AG09319 (cell line): ENCODE measurements around the gene CCDC112.

ENCODE experiments used
- DNase-seq: peaks from one replicate; pipeline ENCODE4 v3.0.0-alpha.2; 2010; ENCODE audit warnings: low read depth; ENCODE audit errors: extremely low read depth
- CTCF ChIP-seq: IDR thresholded peaks from 2 replicates; pipeline ENCODE4 v1.5.1; 2011; ENCODE audit warnings: low read depth, mild to moderate bottlenecking, inconsistent platforms, low read length, moderate library complexity

The CCDC112 gene

DNA sequence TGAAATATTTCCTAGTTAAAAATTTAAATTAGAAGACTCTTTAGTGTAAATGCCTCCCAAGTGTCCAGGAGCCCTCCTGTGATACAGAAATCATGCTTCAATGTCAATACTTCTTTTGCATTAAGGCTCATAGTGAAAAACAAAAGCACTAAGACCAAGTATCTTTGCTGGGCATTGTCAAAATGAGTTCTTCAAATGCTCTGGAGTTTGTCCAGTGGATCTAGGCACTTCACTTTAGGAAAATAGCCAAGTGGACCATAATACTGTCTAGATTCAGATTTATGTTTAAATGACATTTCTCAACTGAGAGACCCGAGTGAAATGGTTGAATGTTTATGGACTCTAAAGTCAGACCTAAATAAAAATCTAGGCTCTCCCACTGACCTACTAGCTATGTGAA lies 21.3 kb upstream of the CCDC112 start:
- DNase-seq, result no peak
- no peak for TF ChIP-seq CTCF

GRCh38 chr5:115317320-115317719 lies 20.9 kb upstream of the CCDC112 start:
- TF ChIP-seq CTCF, result no peak
- DNase-seq, result no peak

- DNase-seq, result no peak
- TF ChIP-seq CTCF, result no peak
These were observed 17.2 kb upstream of the CCDC112 start for GRCh38 chr5:115313632-115314031.

GRCh38 chr5:115313052-115313451 lies 16.6 kb upstream of the CCDC112 start:
- no peak for TF ChIP-seq CTCF
- DNase-seq, result no peak

GRCh38 chr5:115309751-115310370 lies 13.4 kb upstream of the CCDC112 start:
- TF ChIP-seq CTCF, result peak; percentile 46
- DNase-seq, result peak; percentile 12

- no peak for TF ChIP-seq CTCF
These were observed 12.4 kb upstream of the CCDC112 start for GRCh38 chr5:115308815-115309214.

GRCh38 chr5:115306011-115306536 lies 9.6 kb upstream of the CCDC112 start:
- TF ChIP-seq CTCF, result no peak
- DNase-seq, result no peak

More at GRCh38 chr5:115308815-115309214, 12.4 kb upstream of the CCDC112 start:
- no peak for DNase-seq
